AG09309 (cell line): ENCODE results near the gene ITGB8.

Experiments
- DNase-seq: peaks from one replicate; pipeline ENCODE4 v3.0.0-alpha.2; 2010; ENCODE audit warnings: low read depth
- H3K4me3 ChIP-seq: 2 replicates; pipeline ENCODE4 v1.5.1; 2011; ENCODE audit warnings: mild to moderate bottlenecking, low read depth, low read length, moderate library complexity; ENCODE audit not compliant: control insufficient read depth
- TF ChIP-seq, protein P1 (sequence below): IDR thresholded peaks from 2 replicates; pipeline ENCODE4 v1.5.1; 2011; ENCODE audit warnings: mild to moderate bottlenecking, low read depth, low read length, inconsistent platforms; ENCODE audit not compliant: insufficient read depth, control insufficient read depth; ENCODE audit errors: missing control alignments

Gene ITGB8

DNA sequence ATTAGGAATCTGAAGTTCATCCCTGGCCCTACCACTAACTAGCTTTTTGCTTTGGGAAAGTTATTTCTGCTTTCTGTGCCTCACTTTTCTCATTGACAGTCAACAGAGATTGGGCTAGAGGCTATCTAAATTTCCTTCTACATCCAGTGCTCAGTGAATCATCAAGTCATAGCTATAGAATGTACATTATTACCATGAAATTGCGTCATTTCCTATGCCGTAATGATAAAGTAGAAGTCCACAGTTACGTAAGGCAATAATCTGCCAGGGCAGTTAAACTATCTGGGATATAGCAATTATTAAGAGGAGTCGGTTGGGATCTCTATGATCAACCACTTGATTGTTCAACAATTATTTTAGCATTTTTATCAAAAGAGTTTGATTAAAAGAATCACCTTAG lies 64.4 kb downstream of the ITGB8 start:
- no peak for DNase-seq
- no peak overlapping the region for H3K4me3 ChIP-seq
- TF ChIP-seq, protein P1, sequence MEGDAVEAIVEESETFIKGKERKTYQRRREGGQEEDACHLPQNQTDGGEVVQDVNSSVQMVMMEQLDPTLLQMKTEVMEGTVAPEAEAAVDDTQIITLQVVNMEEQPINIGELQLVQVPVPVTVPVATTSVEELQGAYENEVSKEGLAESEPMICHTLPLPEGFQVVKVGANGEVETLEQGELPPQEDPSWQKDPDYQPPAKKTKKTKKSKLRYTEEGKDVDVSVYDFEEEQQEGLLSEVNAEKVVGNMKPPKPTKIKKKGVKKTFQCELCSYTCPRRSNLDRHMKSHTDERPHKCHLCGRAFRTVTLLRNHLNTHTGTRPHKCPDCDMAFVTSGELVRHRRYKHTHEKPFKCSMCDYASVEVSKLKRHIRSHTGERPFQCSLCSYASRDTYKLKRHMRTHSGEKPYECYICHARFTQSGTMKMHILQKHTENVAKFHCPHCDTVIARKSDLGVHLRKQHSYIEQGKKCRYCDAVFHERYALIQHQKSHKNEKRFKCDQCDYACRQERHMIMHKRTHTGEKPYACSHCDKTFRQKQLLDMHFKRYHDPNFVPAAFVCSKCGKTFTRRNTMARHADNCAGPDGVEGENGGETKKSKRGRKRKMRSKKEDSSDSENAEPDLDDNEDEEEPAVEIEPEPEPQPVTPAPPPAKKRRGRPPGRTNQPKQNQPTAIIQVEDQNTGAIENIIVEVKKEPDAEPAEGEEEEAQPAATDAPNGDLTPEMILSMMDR = no peak

DNA sequence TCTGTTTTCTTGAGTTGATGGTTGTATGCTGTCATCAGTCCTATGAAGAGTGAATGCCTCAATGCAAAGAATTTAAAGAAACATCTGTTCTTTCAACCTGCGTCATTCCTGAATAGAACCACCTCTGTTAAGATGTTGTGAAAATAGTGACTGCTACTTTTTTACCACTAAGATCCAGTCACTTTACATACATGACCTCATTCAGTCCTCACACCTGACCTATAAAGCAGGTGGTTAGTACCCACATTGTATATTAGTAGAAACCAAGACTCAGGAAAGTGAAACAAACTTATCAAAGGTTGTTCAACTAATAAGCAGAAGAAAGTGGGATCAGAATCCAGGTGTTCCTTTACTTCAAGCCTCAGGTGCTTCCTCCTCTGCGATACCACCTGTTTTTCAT lies 64.8 kb downstream of the ITGB8 start:
- H3K4me3 ChIP-seq = no peak overlapping the region
- DNase-seq = no peak
- TF ChIP-seq, protein P1 = no peak

DNA sequence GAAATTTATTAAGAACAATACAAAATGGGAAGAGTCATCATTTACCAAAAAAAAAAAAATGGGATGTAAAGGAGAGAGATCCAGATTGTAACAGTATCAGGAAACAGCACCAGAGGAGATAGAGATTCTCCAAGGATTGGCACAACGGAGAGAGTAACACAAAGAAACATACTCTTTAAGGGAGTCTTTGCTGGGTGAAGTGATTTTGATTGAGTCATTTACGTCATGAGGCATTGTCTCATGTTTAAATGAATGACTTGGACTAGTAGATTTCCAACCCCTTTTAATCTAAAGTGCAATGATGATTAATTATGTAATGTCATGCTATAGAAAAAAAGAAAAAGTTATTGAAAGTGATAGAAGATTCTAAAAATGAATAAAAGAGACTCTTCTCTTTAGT lies 68.8 kb downstream of the ITGB8 start:
- H3K4me3 ChIP-seq = no peak overlapping the region
- no peak for DNase-seq
- TF ChIP-seq, protein P1 = no peak

DNA sequence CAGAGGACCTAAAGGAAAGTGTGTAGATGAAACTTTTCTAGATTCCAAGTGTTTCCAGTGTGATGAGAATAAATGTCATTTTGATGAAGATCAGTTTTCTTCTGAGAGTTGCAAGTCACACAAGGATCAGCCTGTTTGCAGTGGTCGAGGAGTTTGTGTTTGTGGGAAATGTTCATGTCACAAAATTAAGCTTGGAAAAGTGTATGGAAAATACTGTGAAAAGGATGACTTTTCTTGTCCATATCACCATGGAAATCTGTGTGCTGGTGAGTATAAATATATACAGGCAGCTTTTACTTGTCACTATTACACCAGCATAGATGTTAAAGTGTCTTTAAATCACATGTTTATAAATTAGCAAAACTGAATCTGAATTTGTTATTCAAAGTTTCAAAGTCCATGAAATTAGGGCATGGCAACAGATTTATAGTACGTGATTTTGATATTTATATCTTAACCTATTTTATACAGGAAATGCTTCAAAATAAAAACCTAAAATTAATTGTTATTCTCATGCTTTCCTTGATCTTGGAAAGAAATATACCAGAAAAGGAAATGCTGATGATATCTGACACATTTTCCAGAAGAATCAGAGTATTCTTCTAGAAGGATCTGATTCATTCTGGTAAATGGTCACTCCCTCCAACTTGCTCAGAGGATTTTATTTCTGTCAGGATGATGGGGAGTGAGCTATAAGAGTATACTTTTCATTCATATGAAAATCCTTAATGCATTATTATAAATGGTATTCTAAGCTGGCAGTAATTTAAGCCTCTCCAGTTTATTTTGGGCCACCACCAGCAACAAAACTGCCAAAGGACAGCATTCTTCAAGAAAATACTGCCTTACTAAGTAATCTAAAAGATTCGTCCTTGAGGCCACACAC lies 71.4 kb downstream of the ITGB8 start:
- no peak overlapping the region for H3K4me3 ChIP-seq
- no peak for DNase-seq
- TF ChIP-seq, protein P1 = no peak

DNA sequence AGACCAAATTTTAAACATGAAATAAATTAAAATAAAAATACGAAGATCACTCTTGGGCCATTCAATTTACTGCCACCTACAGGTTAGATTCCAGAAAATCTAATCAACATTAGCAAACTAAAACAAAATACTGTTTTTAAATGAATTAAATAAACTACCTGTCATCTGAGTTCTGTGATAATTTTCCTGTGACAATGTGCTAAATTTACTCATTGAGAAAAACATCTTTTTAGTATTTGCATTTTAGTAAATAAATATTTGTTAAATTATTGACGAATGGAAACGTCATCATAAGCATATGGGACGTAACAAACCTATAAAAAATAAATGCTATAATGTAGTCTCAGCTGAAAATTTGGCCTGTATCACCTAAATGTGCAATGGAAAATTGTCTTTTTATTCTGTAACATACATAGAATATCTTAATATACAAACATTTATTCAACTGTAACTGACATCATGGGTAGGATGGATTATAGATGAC lies 72.1 kb downstream of the ITGB8 start:
- no peak for DNase-seq
- TF ChIP-seq, protein P1 = peak; percentile 36
- H3K4me3 ChIP-seq = no peak overlapping the region

DNA sequence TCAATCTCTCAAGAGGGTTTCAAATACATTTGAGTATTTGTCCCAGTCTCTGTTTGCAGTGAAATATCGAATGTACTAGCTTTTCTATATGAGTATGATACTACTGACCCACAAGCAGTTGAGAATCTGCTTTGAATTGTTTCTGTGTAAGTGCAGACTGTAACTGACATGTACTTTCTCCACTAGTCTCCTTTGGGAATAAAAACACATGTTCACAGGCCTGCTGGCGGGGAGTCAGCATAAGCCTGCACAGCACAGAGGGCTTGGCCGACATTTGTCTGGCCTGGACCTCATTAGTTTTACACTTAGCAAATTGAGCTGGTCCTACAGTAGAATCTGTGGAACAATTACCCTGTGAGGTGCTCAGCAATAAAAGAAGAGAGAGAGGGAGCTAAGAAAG lies 72.6 kb downstream of the ITGB8 start:
- H3K4me3 ChIP-seq = no peak overlapping the region
- DNase-seq = no peak
- TF ChIP-seq, protein P1 = no peak
